ENCODE measurements around the gene SART3.

The SART3 gene

DNA sequence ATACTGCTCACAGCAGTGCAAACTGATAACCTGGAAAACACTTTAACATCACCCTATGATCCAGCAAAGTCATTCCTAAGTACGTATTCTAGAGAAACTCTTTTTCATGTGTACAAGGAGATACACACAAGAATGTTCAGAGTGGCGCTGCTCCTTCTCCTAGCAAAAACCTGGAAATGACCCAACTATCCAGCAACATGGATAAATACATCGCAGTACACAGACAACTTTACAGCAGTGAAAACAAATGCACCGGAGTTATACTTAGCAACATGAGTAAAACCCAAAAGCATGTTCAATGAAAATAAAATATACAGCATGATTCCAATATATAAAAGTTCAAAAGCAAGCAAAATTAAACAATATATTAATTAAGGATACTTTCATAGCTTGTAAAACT lies 18.7 kb downstream of the SART3 start:
- peaks cover 46% of the 10 kb centered on the region for H3K36me3 Mint-ChIP-seq (ENCODE audit: low read depth)
- H3K27ac Mint-ChIP-seq, result no peak overlapping the region

DNA sequence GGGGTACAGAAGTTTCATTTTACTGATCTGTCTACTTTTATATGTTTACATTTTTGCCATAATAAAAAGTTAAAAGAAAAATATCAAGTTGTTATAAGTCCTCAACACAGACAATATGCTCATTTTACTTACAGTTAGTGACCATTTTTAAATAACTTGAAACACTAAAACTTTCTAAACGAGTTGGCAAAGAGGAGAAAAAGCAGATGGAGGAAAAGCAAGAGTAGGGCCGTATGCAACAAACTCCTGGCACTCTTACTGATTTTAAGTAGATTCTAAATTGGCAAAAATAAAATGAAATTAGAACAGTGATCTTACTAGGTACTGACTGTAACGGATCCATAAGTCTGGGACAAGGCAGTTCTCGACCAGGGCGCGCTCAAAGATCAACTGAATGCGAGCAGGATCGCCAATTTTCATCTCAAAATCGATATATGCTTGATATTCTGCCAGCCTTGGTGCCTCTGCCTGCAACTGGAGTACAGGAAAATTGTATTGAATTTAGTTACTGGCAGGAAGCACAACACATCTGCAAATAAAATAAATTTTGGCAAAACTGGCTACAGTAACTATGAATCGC lies 22.3 kb downstream of the SART3 start:
- Mint-ChIP-seq H3K36me3 (ENCODE audit: low read depth) (peaks cover 51% of the 10 kb centered on the region), H3K27me3 (ENCODE audit: low read depth) (no peaks in the 10 kb centered on the region), H3K9me3 (no peaks in the 10 kb centered on the region)

More for the DNA sequence above, 18.7 kb downstream of the SART3 start:
- H3K9me3 Mint-ChIP-seq, result no peaks in the 10 kb centered on the region
- no peak overlapping the region for H3K4me3 Mint-ChIP-seq
- peaks cover 20% of the 10 kb centered on the region for H3K4me1 Mint-ChIP-seq (ENCODE audit: low read depth)
- no peaks in the 10 kb centered on the region for H3K27me3 Mint-ChIP-seq (ENCODE audit: low read depth)

GRCh38 chr12:108538146-108538545 lies 22.8 kb downstream of the SART3 start:
- Mint-ChIP-seq H3K36me3 (ENCODE audit: low read depth) (peaks cover 47% of the 10 kb centered on the region), H3K4me1 (ENCODE audit: low read depth) (peaks cover 22% of the 10 kb centered on the region), H3K4me3 (no peak overlapping the region), H3K27ac (no peak overlapping the region), H3K9me3 (no peaks in the 10 kb centered on the region), H3K27me3 (ENCODE audit: low read depth) (no peaks in the 10 kb centered on the region)

More for the DNA sequence above, 22.3 kb downstream of the SART3 start:
- Mint-ChIP-seq H3K27ac (no peak overlapping the region), H3K4me1 (ENCODE audit: low read depth) (peaks cover 25% of the 10 kb centered on the region), H3K4me3 (no peak overlapping the region)

- Mint-ChIP-seq H3K36me3 (ENCODE audit: low read depth) (peaks cover 44% of the 10 kb centered on the region), H3K9me3 (no peaks in the 10 kb centered on the region), H3K4me1 (ENCODE audit: low read depth) (peaks cover 14% of the 10 kb centered on the region), H3K27me3 (ENCODE audit: low read depth) (no peaks in the 10 kb centered on the region), H3K27ac (no peak overlapping the region), H3K4me3 (no peak overlapping the region)
Observed at GRCh38 chr12:108531929-108532848, 28.8 kb downstream of the SART3 start.

GRCh38 chr12:108530161-108530560 lies 30.8 kb downstream of the SART3 start:
- Mint-ChIP-seq H3K4me3 (no peak overlapping the region), H3K9me3 (no peaks in the 10 kb centered on the region), H3K27ac (no peak overlapping the region), H3K4me1 (ENCODE audit: low read depth) (peaks cover 15% of the 10 kb centered on the region), H3K27me3 (ENCODE audit: low read depth) (no peaks in the 10 kb centered on the region), H3K36me3 (ENCODE audit: low read depth) (peaks cover 46% of the 10 kb centered on the region)

DNA sequence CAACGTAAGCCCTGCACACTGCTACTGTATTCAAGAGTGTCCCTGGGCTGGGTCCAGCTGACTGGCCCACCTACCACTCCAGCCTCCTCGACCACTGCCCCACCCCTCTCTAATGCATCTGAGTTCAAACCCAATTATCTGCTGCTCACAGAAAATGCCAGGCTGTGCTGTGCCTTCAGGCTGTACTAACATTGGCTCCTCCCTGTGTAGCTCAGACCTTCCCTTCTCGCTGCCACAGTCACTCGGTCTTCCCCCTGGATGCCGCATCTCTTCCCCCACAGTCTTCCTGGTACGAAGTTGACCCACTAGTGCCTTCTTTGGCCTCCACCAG lies 33.8 kb downstream of the SART3 start:
- H3K36me3 Mint-ChIP-seq (ENCODE audit: low read depth), result peaks cover 50% of the 10 kb centered on the region
- H3K4me1 Mint-ChIP-seq (ENCODE audit: low read depth), result peaks cover 13% of the 10 kb centered on the region
- no peaks in the 10 kb centered on the region for H3K27me3 Mint-ChIP-seq (ENCODE audit: low read depth)
- H3K27ac Mint-ChIP-seq, result peak overlapping the region; percentile 73
- H3K9me3 Mint-ChIP-seq, result no peaks in the 10 kb centered on the region
- no peak overlapping the region for H3K4me3 Mint-ChIP-seq

GRCh38 chr12:108526482-108527165 lies 34.3 kb downstream of the SART3 start:
- Mint-ChIP-seq H3K4me1 (ENCODE audit: low read depth) (peaks cover 13% of the 10 kb centered on the region), H3K27ac (peak overlapping the region; percentile 73), H3K27me3 (ENCODE audit: low read depth) (no peaks in the 10 kb centered on the region), H3K36me3 (ENCODE audit: low read depth) (peaks cover 55% of the 10 kb centered on the region), H3K9me3 (no peaks in the 10 kb centered on the region), H3K4me3 (no peak overlapping the region)

DNA sequence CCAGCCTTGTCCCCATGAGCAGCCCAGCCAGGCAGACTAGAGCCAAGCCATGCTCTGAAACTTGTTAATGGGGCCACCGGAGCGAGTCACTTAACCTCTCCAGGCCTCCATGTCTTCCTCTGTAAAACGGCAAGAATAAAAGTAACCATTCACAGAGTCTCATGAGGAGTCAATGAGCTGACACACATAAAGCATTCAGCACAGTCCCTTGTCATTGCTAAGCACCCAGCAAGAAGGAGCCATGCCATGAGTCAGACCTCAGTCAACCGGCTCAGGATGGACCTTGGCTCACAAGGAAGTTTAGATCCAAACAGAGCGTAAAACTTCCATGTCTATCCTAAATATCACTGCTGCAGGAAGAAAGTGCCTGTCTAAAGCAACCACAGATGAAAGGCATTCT lies 35.3 kb downstream of the SART3 start:
- Mint-ChIP-seq H3K9me3 (no peaks in the 10 kb centered on the region), H3K4me1 (ENCODE audit: low read depth) (peaks cover 13% of the 10 kb centered on the region), H3K4me3 (no peak overlapping the region), H3K36me3 (ENCODE audit: low read depth) (peaks cover 58% of the 10 kb centered on the region), H3K27me3 (ENCODE audit: low read depth) (no peaks in the 10 kb centered on the region), H3K27ac (no peak overlapping the region)

DNA sequence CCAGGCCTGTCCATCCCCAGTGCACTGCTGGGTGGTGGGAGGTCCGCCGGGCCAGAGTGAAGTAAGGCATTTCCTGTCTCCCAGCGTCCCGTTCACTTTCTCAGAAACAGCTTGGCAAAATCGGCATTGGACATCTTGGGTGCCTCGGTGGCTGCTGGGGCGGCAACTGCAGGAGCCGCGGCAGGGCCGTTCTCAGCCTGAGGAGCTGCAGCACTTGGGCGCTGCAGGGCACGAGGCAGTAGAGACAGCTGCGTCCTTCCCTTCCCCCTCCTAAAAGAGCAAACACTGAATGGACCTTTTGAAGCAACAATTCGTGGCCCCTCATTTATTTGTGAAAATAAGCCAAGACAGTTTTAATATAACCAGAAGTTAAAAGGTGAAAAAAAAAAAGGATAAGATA lies 37.6 kb downstream of the SART3 start:
- H3K27me3 Mint-ChIP-seq (ENCODE audit: low read depth), result no peaks in the 10 kb centered on the region
- H3K4me1 Mint-ChIP-seq (ENCODE audit: low read depth), result peaks cover 12% of the 10 kb centered on the region
- H3K36me3 Mint-ChIP-seq (ENCODE audit: low read depth), result peaks cover 56% of the 10 kb centered on the region
- no peaks in the 10 kb centered on the region for H3K9me3 Mint-ChIP-seq
- no peak overlapping the region for H3K27ac Mint-ChIP-seq
- no peak overlapping the region for H3K4me3 Mint-ChIP-seq

DNA sequence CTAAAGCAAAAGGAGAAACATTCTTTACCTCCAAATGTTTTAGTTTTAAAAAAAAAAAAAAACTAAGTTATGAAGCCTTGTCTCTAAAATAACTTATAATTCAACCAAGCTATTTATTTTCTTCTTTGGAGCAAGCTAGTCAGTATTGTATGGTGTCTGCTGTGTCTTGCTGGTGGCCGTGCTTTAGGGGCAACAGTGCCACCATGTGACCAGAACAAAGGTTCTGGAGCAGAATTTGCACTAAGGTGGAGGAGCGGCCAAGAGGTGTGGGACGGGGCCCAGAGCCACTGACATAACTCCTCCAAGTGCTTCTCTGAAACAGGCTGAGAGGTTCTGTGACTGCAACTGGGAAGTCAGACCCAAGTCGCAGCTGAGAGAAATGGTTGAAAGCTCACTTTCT lies 41.4 kb downstream of the SART3 start:
- no peak overlapping the region for H3K27ac Mint-ChIP-seq
- no peaks in the 10 kb centered on the region for H3K27me3 Mint-ChIP-seq (ENCODE audit: low read depth)
- H3K4me3 Mint-ChIP-seq, result no peak overlapping the region
- H3K9me3 Mint-ChIP-seq, result no peaks in the 10 kb centered on the region
- H3K36me3 Mint-ChIP-seq (ENCODE audit: low read depth), result peaks cover 43% of the 10 kb centered on the region
- H3K4me1 Mint-ChIP-seq (ENCODE audit: low read depth), result peaks cover 21% of the 10 kb centered on the region

DNA sequence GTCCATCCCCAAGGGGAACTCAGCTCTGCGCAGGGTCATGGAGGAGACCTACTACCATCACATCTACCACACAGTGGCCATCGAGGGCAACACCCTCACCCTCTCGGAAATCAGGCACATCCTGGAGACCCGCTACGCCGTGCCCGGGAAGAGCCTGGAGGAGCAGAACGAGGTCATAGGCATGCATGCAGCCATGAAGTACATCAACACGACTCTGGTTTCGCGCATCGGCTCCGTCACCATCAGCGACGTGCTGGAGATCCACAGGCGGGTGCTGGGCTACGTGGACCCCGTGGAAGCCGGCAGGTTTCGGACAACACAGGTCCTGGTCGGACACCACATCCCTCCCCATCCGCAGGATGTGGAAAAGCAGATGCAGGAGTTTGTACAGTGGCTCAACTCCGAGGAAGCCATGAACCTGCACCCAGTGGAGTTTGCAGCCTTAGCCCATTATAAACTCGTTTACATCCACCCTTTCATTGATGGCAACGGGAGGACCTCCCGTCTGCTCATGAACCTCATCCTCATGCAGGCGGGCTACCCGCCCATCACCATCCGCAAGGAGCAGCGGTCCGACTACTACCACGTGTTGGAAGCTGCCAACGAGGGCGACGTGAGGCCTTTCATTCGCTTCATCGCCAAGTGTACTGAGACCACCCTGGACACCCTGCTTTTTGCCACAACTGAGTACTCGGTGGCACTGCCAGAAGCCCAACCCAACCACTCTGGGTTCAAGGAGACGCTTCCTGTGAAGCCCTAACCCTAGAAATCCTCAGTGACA lies 42.1 kb downstream of the SART3 start:
- Mint-ChIP-seq H3K4me3 (no peak overlapping the region), H3K9me3 (no peaks in the 10 kb centered on the region), H3K27me3 (ENCODE audit: low read depth) (no peaks in the 10 kb centered on the region), H3K4me1 (ENCODE audit: low read depth) (peaks cover 21% of the 10 kb centered on the region), H3K27ac (no peak overlapping the region), H3K36me3 (ENCODE audit: low read depth) (peaks cover 39% of the 10 kb centered on the region)

GRCh38 chr12:108518101-108518715 lies 42.8 kb downstream of the SART3 start:
- Mint-ChIP-seq H3K27me3 (ENCODE audit: low read depth) (no peaks in the 10 kb centered on the region), H3K36me3 (ENCODE audit: low read depth) (peaks cover 35% of the 10 kb centered on the region), H3K4me3 (no peak overlapping the region), H3K9me3 (no peaks in the 10 kb centered on the region), H3K4me1 (ENCODE audit: low read depth) (peaks cover 21% of the 10 kb centered on the region), H3K27ac (no peak overlapping the region)

- Mint-ChIP-seq H3K4me3 (peak overlapping the region; percentile 28), H3K27ac (no peak overlapping the region), H3K4me1 (ENCODE audit: low read depth) (peaks cover 21% of the 10 kb centered on the region), H3K36me3 (ENCODE audit: low read depth) (peaks cover 34% of the 10 kb centered on the region), H3K27me3 (ENCODE audit: low read depth) (no peaks in the 10 kb centered on the region), H3K9me3 (no peaks in the 10 kb centered on the region)
Observed at GRCh38 chr12:108517288-108518100, 43.5 kb downstream of the SART3 start.
